Coronary artery (tissue), 2 donors: ENCODE data around the gene TMEM209.

Source experiments
- DNase-seq: peaks from one replicate; pipeline ENCODE4 v3.0.0-alpha.2; 2017; ENCODE audit warnings: low spot score
- H3K27ac ChIP-seq, 2 donors: fragments of 200-600 bp; sonication (generic); one replicate each; pipeline ENCODE4 v1.5.1; 2016 to 2019
- H3K4me3 ChIP-seq: fragments of 200-600 bp; sonication (generic); 2 replicates; pipeline ENCODE4 v1.5.1; 2016; ENCODE audit warnings: mild to moderate bottlenecking, moderate library complexity
- CTCF ChIP-seq: fragments of 200-600 bp; sonication (generic); IDR thresholded peaks from one replicate; pipeline ENCODE4 v1.5.1; 2019; ENCODE audit warnings: antibody characterized with exemption

TMEM209 gene

GRCh38 chr7:130141884-130142653, 63.1 kb downstream of the TMEM209 start:
- TF ChIP-seq CTCF: no peak
- peak overlapping the region; percentile 85 for H3K4me3 ChIP-seq
- DNase-seq: no peak
- H3K27ac ChIP-seq: peak overlapping the region; percentile 70 to 89

GRCh38 chr7:130141161-130141883, 63.9 kb downstream of the TMEM209 start:
- no peak for DNase-seq
- no peak for TF ChIP-seq CTCF
- H3K27ac ChIP-seq: peak overlapping the region; percentile 70 to 89

GRCh38 chr7:130140551-130141160, 64.5 kb downstream of the TMEM209 start:
- DNase-seq: no peak
- TF ChIP-seq CTCF: no peak
- peak overlapping the region; percentile 85 for H3K4me3 ChIP-seq
- peak overlapping the region; percentile 70 to 89 for H3K27ac ChIP-seq

More at GRCh38 chr7:130141161-130141883, 63.9 kb downstream of the TMEM209 start:
- H3K4me3 ChIP-seq: peak overlapping the region; percentile 85

- DNase-seq: no peak
- Histone ChIP-seq H3K4me3 (no peak overlapping the region), H3K27ac (no peak overlapping the region)
- TF ChIP-seq CTCF: no peak
Observed at GRCh38 chr7:130139193-130139960, 65.8 kb downstream of the TMEM209 start.

GRCh38 chr7:130137207-130137606, 68.0 kb downstream of the TMEM209 start:
- Histone ChIP-seq H3K27ac (no peak overlapping the region), H3K4me3 (no peak overlapping the region)
- DNase-seq: no peak
- TF ChIP-seq CTCF: no peak

GRCh38 chr7:130136579-130137167, 68.5 kb downstream of the TMEM209 start:
- no peak for DNase-seq
- H3K4me3 ChIP-seq: no peak overlapping the region
- TF ChIP-seq CTCF: no peak
- no peak overlapping the region for H3K27ac ChIP-seq
